EH (cell line): ENCODE measurements around the gene TMEM207.

ENCODE experiments used
- DNase-seq: peaks from one replicate; pipeline ENCODE4 v3.0.0-alpha.2; 2015; ENCODE audit warnings: low read depth

Gene TMEM207

GRCh38 chr3:190444006-190444405, 5.7 kb downstream of the TMEM207 start:
- DNase-seq = no peak

GRCh38 chr3:190443257-190443656, 6.4 kb downstream of the TMEM207 start:
- DNase-seq = peak; percentile 25

GRCh38 chr3:190442240-190442639, 7.5 kb downstream of the TMEM207 start:
- no peak for DNase-seq

- DNase-seq = no peak
These were observed 13.4 kb downstream of the TMEM207 start for GRCh38 chr3:190436331-190436730.

GRCh38 chr3:190435618-190436017, 14.1 kb downstream of the TMEM207 start:
- DNase-seq = peak; percentile 37

GRCh38 chr3:190433626-190434025, 16.1 kb downstream of the TMEM207 start:
- no peak for DNase-seq

GRCh38 chr3:190432216-190432615, 17.5 kb downstream of the TMEM207 start:
- peak; percentile 53 for DNase-seq

- DNase-seq = no peak
These were observed 18.8 kb downstream of the TMEM207 start for GRCh38 chr3:190430906-190431305.

- DNase-seq = peak; percentile 61
These were observed 20.0 kb downstream of the TMEM207 start for GRCh38 chr3:190429681-190430080.

- DNase-seq = no peak
These were observed 22.7 kb downstream of the TMEM207 start for GRCh38 chr3:190426806-190427507.

GRCh38 chr3:190425833-190426232, 23.9 kb downstream of the TMEM207 start:
- no peak for DNase-seq

GRCh38 chr3:190424478-190425439, 24.9 kb downstream of the TMEM207 start:
- peak; percentile 76 for DNase-seq

- DNase-seq = no peak
These were observed 25.6 kb downstream of the TMEM207 start for GRCh38 chr3:190424108-190424477.

GRCh38 chr3:190414297-190414696, 35.4 kb downstream of the TMEM207 start:
- DNase-seq = no peak

- no peak for DNase-seq
These were observed 45.0 kb downstream of the TMEM207 start for GRCh38 chr3:190404715-190405114.

GRCh38 chr3:190401963-190402362, 47.7 kb downstream of the TMEM207 start:
- no peak for DNase-seq

- DNase-seq = no peak
These were observed 50.0 kb downstream of the TMEM207 start for GRCh38 chr3:190399677-190400076.

GRCh38 chr3:190397889-190398288, 51.8 kb downstream of the TMEM207 start:
- no peak for DNase-seq

GRCh38 chr3:190396001-190396400, 53.7 kb downstream of the TMEM207 start:
- DNase-seq = no peak

GRCh38 chr3:190388703-190389102, 61.0 kb downstream of the TMEM207 start:
- no peak for DNase-seq

- no peak for DNase-seq
These were observed 62.0 kb downstream of the TMEM207 start, which contains the start of gene CLDN16 for GRCh38 chr3:190387578-190388213. Gene CLDN16 (plus strand): TSS chr3:190388163. CDS start chr3:190388330, 167 bp downstream.
